Embryonic facial prominence (tissue), 1 donor: Measurements from ENCODE around the gene TBC1D10A.

Experiments used
- DNase-seq: peaks from one replicate; pipeline ENCODE4 v3.0.0-alpha.2; 2016; ENCODE audit errors: extremely low spot score

Gene TBC1D10A

GRCh38 chr22:30248484-30248883 lies 78.3 kb downstream of the TBC1D10A start:
- DNase-seq, result no peak

- no peak for DNase-seq
Observed at GRCh38 chr22:30247974-30248373, 78.8 kb downstream of the TBC1D10A start.

- DNase-seq, result no peak
Observed at GRCh38 chr22:30247561-30247960, 79.2 kb downstream of the TBC1D10A start.

GRCh38 chr22:30246814-30247376 lies 79.8 kb downstream of the TBC1D10A start:
- no peak for DNase-seq

GRCh38 chr22:30245985-30246813 lies 80.5 kb downstream of the TBC1D10A start, which contains the start of gene LIF:
TSS of gene LIF (minus strand) at chr22:30246759. CDS start at chr22:30246695, 64 bp downstream.
- no peak for DNase-seq

- DNase-seq, result no peak
Observed at GRCh38 chr22:30245181-30245984, 81.4 kb downstream of the TBC1D10A start.

- no peak for DNase-seq
Observed at GRCh38 chr22:30244641-30245040, 82.1 kb downstream of the TBC1D10A start.

- DNase-seq, result no peak
Observed at GRCh38 chr22:30244066-30244465, 82.7 kb downstream of the TBC1D10A start.

GRCh38 chr22:30243661-30244060 lies 83.1 kb downstream of the TBC1D10A start:
- DNase-seq, result no peak
